Lower leg skin (tissue), 3 donors: ENCODE results near the gene ZNF148.

ENCODE experiments used
- POLR2A ChIP-seq, 2 donors: fragments of 450-650 bp; IDR thresholded peaks; one replicate each; pipeline ENCODE4 v1.6.1; 2016 to 2017; ENCODE audit warnings: antibody characterized with exemption in 2 of 2, mild to moderate bottlenecking in 1 of 2, moderate library complexity in 1 of 2
- TF ChIP-seq, protein P1 (sequence below), 3 donors: fragments of 450-650 bp; IDR thresholded peaks; one replicate each; pipeline ENCODE4 v1.5.1; 2016; ENCODE audit warnings: antibody characterized with exemption in 3 of 3, mild to moderate bottlenecking in 3 of 3, moderate library complexity in 2 of 3

DNA sequence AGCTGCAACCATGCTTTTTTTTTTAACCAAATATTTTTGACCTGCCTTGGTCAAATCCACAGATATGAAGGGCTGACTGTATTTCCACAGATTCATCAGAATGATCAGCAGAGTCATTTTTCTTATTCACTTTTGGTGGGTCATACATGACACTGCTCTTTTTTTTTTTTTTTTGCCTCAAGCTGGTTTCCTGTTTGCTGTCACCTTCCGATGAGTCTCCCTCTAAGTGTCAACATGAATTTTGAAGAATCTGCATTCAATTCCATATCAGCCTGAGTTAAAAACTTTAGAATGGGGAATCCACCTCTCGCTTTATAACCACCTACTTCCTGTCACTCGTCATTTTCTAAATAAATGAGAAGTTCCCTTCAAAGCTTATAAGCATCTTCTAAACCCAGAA lies 160.4 kb downstream of the ZNF148 start:
- no peak for TF ChIP-seq POLR2A (IDR thresholded peaks at IDR 0.05)
- TF ChIP-seq, protein P1, sequence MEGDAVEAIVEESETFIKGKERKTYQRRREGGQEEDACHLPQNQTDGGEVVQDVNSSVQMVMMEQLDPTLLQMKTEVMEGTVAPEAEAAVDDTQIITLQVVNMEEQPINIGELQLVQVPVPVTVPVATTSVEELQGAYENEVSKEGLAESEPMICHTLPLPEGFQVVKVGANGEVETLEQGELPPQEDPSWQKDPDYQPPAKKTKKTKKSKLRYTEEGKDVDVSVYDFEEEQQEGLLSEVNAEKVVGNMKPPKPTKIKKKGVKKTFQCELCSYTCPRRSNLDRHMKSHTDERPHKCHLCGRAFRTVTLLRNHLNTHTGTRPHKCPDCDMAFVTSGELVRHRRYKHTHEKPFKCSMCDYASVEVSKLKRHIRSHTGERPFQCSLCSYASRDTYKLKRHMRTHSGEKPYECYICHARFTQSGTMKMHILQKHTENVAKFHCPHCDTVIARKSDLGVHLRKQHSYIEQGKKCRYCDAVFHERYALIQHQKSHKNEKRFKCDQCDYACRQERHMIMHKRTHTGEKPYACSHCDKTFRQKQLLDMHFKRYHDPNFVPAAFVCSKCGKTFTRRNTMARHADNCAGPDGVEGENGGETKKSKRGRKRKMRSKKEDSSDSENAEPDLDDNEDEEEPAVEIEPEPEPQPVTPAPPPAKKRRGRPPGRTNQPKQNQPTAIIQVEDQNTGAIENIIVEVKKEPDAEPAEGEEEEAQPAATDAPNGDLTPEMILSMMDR (IDR thresholded peaks at IDR 0.05), result no peak
